ENCODE data around the gene TMC1. TPM values are rescaled to one million over a fixed set of nuclear protein-coding genes. Genes with fewer than 3 reads are reported as not detected.

Gene TMC1
- total RNA-seq, 2 donors from 2014 or later: not detected

GRCh38 chr9:72565535-72565934, 44.1 kb downstream of the TMC1 start:
- H3K27me3 Mint-ChIP-seq: peaks cover 15 to 39% of the 10 kb centered on the region in 2 donors
- no peak overlapping the region for H3K27ac Mint-ChIP-seq
- no peaks in the 10 kb centered on the region for H3K36me3 Mint-ChIP-seq
- no peak for DNase-seq (ENCODE audit: low spot score)
- no peaks in the 10 kb centered on the region for H3K4me1 Mint-ChIP-seq (ENCODE audit: low read depth in 2 of 2)
- no peak for ATAC-seq
- H3K4me3 Mint-ChIP-seq: no peak overlapping the region
- no peaks in the 10 kb centered on the region for H3K9me3 Mint-ChIP-seq

GRCh38 chr9:72574156-72574810, 52.9 kb downstream of the TMC1 start:
- no peaks in the 10 kb centered on the region for H3K4me1 Mint-ChIP-seq (ENCODE audit: low read depth in 2 of 2)
- H3K4me3 Mint-ChIP-seq: no peak overlapping the region
- no peak for DNase-seq (ENCODE audit: low spot score)
- no peak overlapping the region for H3K27ac Mint-ChIP-seq
- no peaks in the 10 kb centered on the region for H3K36me3 Mint-ChIP-seq
- no peaks in the 10 kb centered on the region for H3K9me3 Mint-ChIP-seq
- no peak for ATAC-seq
- peaks cover 20 to 24% of the 10 kb centered on the region in 2 donors for H3K27me3 Mint-ChIP-seq

- no peaks in the 10 kb centered on the region for H3K36me3 Mint-ChIP-seq
- ATAC-seq: no peak
- no peak overlapping the region for H3K27ac Mint-ChIP-seq
- peaks cover 18 to 24% of the 10 kb centered on the region in 2 donors for H3K27me3 Mint-ChIP-seq
- peaks cover 0 to 7% of the 10 kb centered on the region in 2 donors for H3K4me1 Mint-ChIP-seq (ENCODE audit: low read depth in 2 of 2)
- no peak for DNase-seq (ENCODE audit: low spot score)
- H3K9me3 Mint-ChIP-seq: no peaks in the 10 kb centered on the region
- H3K4me3 Mint-ChIP-seq: no peak overlapping the region
Observed at GRCh38 chr9:72575666-72576065, 54.3 kb downstream of the TMC1 start.

GRCh38 chr9:72576087-72576486, 54.7 kb downstream of the TMC1 start:
- H3K4me1 Mint-ChIP-seq (ENCODE audit: low read depth in 2 of 2): peaks cover 0 to 9% of the 10 kb centered on the region in 2 donors
- H3K9me3 Mint-ChIP-seq: no peaks in the 10 kb centered on the region
- no peak overlapping the region for H3K4me3 Mint-ChIP-seq
- no peak for ATAC-seq
- no peaks in the 10 kb centered on the region for H3K36me3 Mint-ChIP-seq
- no peak for DNase-seq (ENCODE audit: low spot score)
- no peak overlapping the region for H3K27ac Mint-ChIP-seq
- peaks cover 21 to 24% of the 10 kb centered on the region in 2 donors for H3K27me3 Mint-ChIP-seq

- H3K27ac Mint-ChIP-seq: no peak overlapping the region
- peaks cover 0 to 15% of the 10 kb centered on the region in 2 donors for H3K4me1 Mint-ChIP-seq (ENCODE audit: low read depth in 2 of 2)
- peaks cover 21 to 24% of the 10 kb centered on the region in 2 donors for H3K27me3 Mint-ChIP-seq
- DNase-seq (ENCODE audit: low spot score): no peak
- no peak for ATAC-seq
- H3K9me3 Mint-ChIP-seq: no peaks in the 10 kb centered on the region
- no peak overlapping the region for H3K4me3 Mint-ChIP-seq
- no peaks in the 10 kb centered on the region for H3K36me3 Mint-ChIP-seq
Observed at GRCh38 chr9:72577212-72577753, 55.9 kb downstream of the TMC1 start.

GRCh38 chr9:72579190-72579589, 57.8 kb downstream of the TMC1 start:
- H3K27me3 Mint-ChIP-seq: peaks cover 18 to 23% of the 10 kb centered on the region in 2 donors
- DNase-seq (ENCODE audit: low spot score) (no peak), ATAC-seq (no peak)
- H3K4me1 Mint-ChIP-seq (ENCODE audit: low read depth in 2 of 2): peaks cover 0 to 19% of the 10 kb centered on the region in 2 donors
- H3K9me3 Mint-ChIP-seq: no peaks in the 10 kb centered on the region
- no peak overlapping the region for H3K27ac Mint-ChIP-seq
- H3K4me3 Mint-ChIP-seq: no peak overlapping the region
- no peaks in the 10 kb centered on the region for H3K36me3 Mint-ChIP-seq

- Mint-ChIP-seq H3K27me3 (peaks cover 15 to 23% of the 10 kb centered on the region in 2 donors), H3K4me1 (ENCODE audit: low read depth in 2 of 2) (peaks cover 0 to 19% of the 10 kb centered on the region in 2 donors), H3K4me3 (peak overlapping the region; percentile 1), H3K27ac (peak overlapping the region in 1 of 2 donors; percentile 75), H3K9me3 (no peaks in the 10 kb centered on the region), H3K36me3 (no peaks in the 10 kb centered on the region)
- ATAC-seq (peak in 1 of 2 donors; percentile 86), DNase-seq (ENCODE audit: low spot score) (no peak)
Observed at GRCh38 chr9:72579880-72580550, 58.6 kb downstream of the TMC1 start.

- H3K9me3 Mint-ChIP-seq: no peaks in the 10 kb centered on the region
- H3K36me3 Mint-ChIP-seq: no peaks in the 10 kb centered on the region
- H3K4me1 Mint-ChIP-seq (ENCODE audit: low read depth in 2 of 2): peaks cover 14 to 36% of the 10 kb centered on the region in 2 donors
- peak overlapping the region in 1 of 2 donors; percentile 75 for H3K27ac Mint-ChIP-seq
- peaks cover 15 to 19% of the 10 kb centered on the region in 2 donors for H3K27me3 Mint-ChIP-seq
- DNase-seq (ENCODE audit: low spot score): no peak
- ATAC-seq: peak in 1 of 2 donors; percentile 8
- H3K4me3 Mint-ChIP-seq: peak overlapping the region; percentile 61
Observed at GRCh38 chr9:72581694-72582093, 60.3 kb downstream of the TMC1 start.

GRCh38 chr9:72583370-72583769, 62.0 kb downstream of the TMC1 start:
- no peaks in the 10 kb centered on the region for H3K9me3 Mint-ChIP-seq
- H3K4me1 Mint-ChIP-seq (ENCODE audit: low read depth in 2 of 2): peaks cover 17 to 39% of the 10 kb centered on the region in 2 donors
- DNase-seq (ENCODE audit: low spot score): no peak
- H3K27me3 Mint-ChIP-seq: peaks cover 10 to 13% of the 10 kb centered on the region in 2 donors
- no peak overlapping the region for H3K27ac Mint-ChIP-seq
- H3K4me3 Mint-ChIP-seq: no peak overlapping the region
- no peak for ATAC-seq
- H3K36me3 Mint-ChIP-seq: no peaks in the 10 kb centered on the region

GRCh38 chr9:72586388-72587130, 65.2 kb downstream of the TMC1 start:
- H3K9me3 Mint-ChIP-seq: no peaks in the 10 kb centered on the region
- peak overlapping the region; percentile 57 for H3K4me3 Mint-ChIP-seq
- peaks cover 0 to 8% of the 10 kb centered on the region in 2 donors for H3K27me3 Mint-ChIP-seq
- DNase-seq (ENCODE audit: low spot score): peak; percentile 67
- peak; percentile 89 to 92 for ATAC-seq
- no peaks in the 10 kb centered on the region for H3K36me3 Mint-ChIP-seq
- H3K27ac Mint-ChIP-seq: peak overlapping the region; percentile 25 to 85
- peaks cover 17 to 27% of the 10 kb centered on the region in 2 donors for H3K4me1 Mint-ChIP-seq (ENCODE audit: low read depth in 2 of 2)

GRCh38 chr9:72588336-72588735, 66.9 kb downstream of the TMC1 start:
- no peak for DNase-seq (ENCODE audit: low spot score)
- H3K27ac Mint-ChIP-seq: no peak overlapping the region
- H3K27me3 Mint-ChIP-seq: peaks cover 5 to 11% of the 10 kb centered on the region in 2 donors
- no peaks in the 10 kb centered on the region for H3K36me3 Mint-ChIP-seq
- no peak for ATAC-seq
- peaks cover 17 to 20% of the 10 kb centered on the region in 2 donors for H3K4me1 Mint-ChIP-seq (ENCODE audit: low read depth in 2 of 2)
- no peak overlapping the region for H3K4me3 Mint-ChIP-seq
- no peaks in the 10 kb centered on the region for H3K9me3 Mint-ChIP-seq

GRCh38 chr9:72589667-72590521, 68.5 kb downstream of the TMC1 start:
- peaks cover 17 to 20% of the 10 kb centered on the region in 2 donors for H3K4me1 Mint-ChIP-seq (ENCODE audit: low read depth in 2 of 2)
- H3K27ac Mint-ChIP-seq: peak overlapping the region in 1 of 2 donors; percentile 45
- no peaks in the 10 kb centered on the region for H3K36me3 Mint-ChIP-seq
- H3K4me3 Mint-ChIP-seq: no peak overlapping the region
- DNase-seq (ENCODE audit: low spot score): no peak
- H3K27me3 Mint-ChIP-seq: peaks cover 11 to 14% of the 10 kb centered on the region in 2 donors
- no peak for ATAC-seq
- H3K9me3 Mint-ChIP-seq: no peaks in the 10 kb centered on the region

GRCh38 chr9:72590824-72591223, 69.4 kb downstream of the TMC1 start:
- Mint-ChIP-seq H3K4me3 (no peak overlapping the region), H3K36me3 (no peaks in the 10 kb centered on the region), H3K27me3 (peaks cover 14 to 19% of the 10 kb centered on the region in 2 donors), H3K9me3 (no peaks in the 10 kb centered on the region), H3K27ac (no peak overlapping the region), H3K4me1 (ENCODE audit: low read depth in 2 of 2) (peaks cover 10 to 12% of the 10 kb centered on the region in 2 donors)
- DNase-seq (ENCODE audit: low spot score) (no peak), ATAC-seq (no peak)
